GM21786 (cell line): ENCODE measurements around the gene CSTF3.
"Not testable (repeated sequence)": the region's sequence is repeated elsewhere in the genome, so short reads cannot be mapped to it uniquely, and the experiment has no call there.

Source experiments
- ATAC-seq: cut with Tn5 transposase; IDR thresholded peaks from one replicate; pipeline ENCODE4 v1.9.1; 2021; ENCODE audit not compliant: unreplicated experiment

Gene CSTF3

DNA sequence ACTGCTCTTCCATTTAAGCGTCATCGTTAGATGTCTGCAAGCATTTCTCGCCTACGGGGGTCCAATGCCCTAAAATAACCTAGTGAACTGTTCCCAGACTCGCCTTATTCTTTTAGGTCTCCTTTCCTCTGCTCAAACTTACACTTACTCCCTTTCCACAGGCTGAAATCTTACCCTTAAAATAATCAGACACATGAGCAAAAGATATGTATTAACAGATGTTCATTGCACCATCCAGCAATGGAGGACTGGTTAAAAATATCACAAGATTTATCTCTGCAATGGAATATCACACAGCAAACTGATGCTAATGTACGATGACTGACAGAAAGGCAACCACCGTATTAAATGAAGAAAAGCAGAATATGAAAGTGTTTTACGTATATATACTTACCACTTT, 1.6 kb upstream of the CSTF3 start:
- no peak for ATAC-seq

DNA sequence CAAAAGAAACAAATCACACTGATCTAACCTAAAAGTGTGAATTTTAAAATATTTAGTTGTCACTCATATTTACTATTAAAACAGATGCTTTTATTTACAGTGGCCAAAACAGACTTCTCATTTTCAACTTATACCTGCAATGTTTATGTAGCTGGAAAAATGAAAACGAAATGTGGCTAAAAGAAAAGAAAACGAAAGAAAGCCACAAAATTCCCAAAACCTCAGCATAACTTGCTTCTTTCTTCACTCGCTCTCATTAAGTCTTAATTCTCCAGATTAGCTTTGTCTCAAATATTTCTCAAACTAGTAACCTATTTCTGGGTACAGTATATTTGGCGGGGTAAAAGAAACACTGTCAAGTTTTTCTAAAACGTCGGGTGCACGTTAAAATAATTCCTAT, 693 bp downstream of the CSTF3 start:
- ATAC-seq = no peak

DNA sequence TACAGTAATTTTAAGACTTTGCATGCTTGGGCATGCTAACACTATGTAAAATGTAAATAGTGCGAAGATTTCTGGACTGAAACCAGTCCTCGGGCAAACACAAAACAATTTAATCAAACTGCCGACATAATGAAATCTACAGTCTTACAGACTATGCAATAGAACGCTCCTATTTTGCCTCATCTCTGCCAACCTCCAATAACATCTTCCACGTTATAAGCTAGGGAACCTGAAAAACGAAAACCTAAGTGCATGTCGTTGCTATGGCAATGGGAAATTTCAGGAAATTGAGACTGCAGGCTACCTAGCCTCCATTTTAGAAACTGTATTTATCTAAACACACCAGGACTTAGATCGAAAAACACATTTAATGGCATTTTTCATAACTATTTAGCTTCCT, 1.1 kb downstream of the CSTF3 start:
- ATAC-seq = no peak

DNA sequence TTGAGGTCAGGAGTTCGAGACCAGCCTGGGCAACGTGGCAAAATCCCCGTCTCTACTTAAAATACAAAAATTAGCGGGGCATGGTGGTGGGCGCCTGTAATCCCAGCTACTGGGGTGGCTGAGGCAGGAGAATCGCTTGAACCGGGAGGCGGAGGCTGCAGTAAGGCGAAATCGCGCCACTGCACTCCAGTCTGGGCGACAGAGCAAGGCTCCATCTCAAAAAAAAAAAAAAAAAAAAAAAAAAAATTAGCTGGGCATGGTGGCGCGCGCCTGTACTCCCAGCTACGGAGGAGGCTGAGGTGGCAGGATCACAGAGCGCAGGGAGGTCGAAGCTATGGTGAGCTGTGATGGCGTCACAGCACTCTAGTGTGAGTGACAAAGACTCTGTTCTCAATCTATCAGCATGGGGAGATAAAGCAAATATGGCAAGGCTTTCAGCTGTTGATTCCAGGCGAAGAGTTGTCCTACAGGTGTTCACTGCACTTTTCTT, 1.9 kb downstream of the CSTF3 start:
- not testable (repeated sequence) for ATAC-seq

DNA sequence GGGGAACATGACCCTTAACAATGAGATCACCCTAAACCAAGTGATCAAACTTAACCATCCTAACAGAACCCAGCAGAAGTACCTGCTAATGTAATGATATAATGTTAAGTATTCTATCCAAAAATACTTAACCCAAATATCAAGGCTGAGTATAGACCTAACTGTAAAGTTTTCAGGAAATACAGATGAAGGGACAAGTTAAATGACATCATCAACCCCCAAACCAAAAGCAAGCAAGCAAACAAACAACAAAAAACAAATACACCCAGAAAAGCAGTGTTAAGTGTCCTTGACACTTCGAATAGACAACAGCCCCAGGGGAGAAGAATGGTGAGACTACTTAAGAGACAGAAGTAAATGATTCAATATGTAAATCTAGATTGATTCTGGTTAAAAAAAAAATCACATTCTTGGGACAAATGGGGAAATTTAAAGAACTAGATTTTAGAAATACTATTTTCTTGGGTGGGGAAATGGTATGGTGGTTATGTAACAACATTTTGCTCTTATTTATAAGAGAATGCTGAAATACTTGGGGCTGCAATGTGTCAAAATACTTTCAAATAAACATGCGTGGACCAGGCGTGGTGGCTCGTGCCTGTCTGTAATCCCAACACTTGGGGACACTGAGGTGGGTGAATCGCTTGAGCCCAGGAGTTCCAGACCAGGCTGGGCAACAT, 2.5 kb downstream of the CSTF3 start:
- no peak for ATAC-seq

DNA sequence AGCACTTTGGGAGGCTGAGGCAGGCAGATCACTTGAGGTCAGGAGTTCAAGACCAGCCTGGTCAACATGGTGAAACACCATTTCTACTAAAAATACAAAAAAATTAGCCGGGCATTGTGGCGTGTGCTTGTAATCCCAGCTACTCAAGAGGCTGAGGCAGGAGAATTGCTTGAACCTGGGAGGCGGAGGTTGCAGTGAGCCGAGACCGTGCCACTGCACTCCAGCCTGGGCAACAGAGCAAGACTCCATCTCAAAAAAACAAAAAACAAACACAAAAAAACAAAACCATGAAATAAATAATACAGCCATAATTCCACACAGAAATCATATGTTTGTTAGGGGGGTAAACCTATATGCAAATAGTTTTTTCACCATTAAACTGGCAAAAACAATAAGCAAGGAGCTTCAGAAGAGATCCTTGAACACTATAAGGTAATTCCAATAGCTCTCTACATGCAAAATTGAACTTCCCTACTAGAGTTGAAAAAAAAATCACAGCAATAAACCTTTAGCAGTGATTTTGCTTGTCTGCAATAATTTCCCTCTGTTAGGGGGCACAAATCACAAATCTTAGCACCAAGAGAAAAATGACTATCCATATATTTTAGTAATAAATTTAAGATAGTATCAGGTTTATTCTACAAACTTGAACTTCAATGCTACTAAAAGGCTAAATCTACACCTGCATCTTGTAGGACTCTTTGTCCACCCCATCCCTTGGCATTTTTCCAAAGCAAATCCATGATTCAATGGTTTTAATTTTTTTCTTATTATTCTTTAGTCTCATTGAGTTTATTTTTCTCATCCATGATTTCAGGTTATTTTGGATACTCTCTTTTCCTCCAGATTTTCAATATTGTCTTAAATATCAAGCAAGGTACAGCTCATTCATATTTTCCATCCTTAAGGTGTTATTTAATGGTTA, 3.9 kb downstream of the CSTF3 start:
- ATAC-seq = no peak

DNA sequence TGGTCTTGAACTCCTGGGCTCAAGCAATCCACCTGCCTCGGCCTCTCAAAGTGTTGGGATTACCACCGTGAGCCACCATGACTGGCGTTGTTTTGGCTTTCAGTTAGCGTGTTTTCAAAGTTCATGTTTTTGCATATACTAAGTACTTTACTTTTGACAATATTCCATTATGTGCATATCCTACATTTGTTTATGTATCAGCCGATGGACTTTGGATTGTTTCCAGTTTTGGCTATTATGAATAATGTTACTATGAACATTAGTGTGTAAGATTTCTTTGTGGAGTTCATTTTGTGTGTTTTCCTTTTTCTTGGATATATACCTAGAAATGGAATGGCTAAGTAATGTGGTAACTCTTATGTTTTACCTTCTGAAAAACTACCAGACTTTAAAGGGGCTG, 9.9 kb downstream of the CSTF3 start:
- no peak for ATAC-seq

DNA sequence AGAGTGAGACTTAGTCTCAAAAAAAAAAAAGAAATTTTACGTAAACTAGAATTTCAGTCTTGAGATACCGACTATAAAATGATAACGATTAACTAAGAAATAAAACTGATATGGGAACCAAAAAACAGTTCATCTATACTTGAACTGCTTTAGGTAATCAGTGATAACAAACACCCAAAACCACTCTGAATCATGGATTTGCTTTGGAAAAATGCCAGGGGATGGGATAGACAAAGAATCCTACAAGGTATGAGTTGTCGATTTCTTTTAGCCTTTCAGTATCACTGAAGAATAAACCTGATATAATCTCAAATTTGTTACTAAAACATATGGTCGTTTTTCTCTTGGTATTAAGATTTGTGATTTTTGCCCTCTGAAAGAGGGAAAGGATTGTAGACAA, 13.7 kb downstream of the CSTF3 start:
- ATAC-seq = no peak

DNA sequence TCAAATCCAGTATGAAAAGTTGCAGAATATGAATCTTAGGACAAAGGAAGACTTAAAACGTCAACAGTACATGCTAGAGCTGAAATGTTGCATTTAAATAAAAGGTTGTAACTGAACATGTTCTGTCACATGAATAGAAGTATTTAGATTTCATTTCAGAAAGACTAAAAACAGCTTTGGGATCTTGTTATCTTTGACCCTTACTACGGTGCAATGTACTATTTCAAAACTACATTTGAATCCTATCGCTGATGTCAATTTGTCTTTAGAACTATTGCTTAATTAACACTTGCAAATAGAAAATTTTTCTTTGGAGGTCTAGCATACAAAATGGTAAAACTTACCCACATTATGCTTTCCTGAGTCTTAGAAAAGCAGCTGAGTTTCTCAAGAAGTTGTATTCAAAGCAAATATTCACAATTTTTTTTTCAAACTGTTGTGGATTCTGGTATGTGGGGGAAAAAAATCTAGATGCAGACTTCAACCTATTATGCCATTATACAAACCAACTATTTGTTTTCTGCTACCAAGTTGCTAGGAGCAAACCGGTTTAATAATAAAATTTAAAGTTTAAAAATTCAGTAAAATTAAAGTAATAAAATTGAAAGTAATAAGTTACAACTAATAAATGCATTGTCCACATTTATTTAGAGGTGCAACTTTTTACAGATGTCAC, 25.4 kb downstream of the CSTF3 start:
- ATAC-seq = no peak

DNA sequence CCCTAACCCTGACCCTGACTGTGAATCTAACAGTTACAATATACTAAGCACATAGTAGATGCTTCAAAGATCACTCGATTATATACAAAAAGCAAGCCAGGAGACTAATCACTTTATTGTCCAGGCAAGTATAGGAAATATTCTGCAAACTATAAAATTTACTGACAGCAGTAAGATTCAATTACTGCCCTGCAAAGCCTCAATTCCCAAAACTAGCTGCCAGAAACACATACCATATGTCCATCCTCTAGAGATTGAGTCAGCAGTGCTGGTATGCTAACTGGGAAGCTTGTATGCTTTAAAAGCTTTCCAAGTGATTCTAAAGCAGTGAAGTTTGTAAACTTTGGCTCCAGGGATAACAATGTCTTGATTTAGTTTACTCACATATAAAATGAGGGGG, 26.1 kb downstream of the CSTF3 start:
- ATAC-seq = no peak

DNA sequence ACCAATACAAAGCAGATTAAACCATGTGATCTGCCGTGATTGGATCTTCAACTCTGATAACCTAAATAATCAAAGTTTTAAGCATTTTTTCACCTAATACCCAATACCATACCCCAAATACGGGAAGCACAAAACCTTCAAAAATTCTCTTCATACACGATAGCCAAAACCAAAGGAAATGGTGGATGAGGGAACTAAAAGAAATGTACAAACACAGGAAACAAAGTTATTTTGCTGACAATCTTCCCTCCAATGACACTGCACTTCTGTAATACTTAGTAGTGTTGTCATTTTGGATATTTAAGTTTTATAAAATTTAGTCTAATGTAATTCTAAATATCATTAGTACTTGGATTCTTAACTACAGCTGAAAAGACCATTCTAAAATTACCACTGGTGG, 27.0 kb downstream of the CSTF3 start:
- no peak for ATAC-seq

DNA sequence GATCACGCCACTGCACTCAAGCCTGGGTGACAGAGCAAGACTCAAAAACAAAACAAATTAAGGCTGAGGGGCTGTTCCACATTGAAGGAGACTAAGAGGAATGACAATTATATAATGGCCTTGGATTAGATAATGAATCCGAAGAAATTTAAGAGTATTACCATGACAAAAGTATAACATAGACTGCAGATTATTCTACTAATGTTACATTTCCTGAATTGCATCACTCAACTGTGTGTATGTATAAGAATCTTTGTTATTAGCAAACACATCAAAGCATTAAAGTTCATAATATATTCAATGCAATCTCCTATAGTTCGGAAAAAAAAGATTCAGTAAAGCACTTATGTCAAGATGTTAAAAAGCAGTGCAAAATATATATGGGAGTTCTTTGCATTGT, 27.5 kb downstream of the CSTF3 start:
- no peak for ATAC-seq

DNA sequence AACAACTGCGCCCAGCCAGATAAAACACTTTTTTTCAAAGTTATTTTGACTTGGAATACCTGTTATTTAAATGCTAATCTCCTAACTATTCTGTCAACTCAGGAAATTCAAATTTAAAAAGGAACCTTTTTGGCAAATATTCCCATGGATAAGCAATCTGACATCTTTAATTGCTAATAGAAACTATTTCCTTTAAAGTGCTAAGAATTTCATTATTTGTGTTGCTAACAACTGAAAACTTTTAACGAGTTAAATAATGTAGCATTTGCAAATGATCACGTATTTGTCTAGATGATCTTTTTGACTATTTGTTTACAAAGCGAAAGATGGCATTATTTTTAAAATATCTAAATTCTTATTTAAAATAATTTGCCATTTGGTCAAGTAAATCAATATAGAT, 28.8 kb downstream of the CSTF3 start:
- ATAC-seq = no peak

DNA sequence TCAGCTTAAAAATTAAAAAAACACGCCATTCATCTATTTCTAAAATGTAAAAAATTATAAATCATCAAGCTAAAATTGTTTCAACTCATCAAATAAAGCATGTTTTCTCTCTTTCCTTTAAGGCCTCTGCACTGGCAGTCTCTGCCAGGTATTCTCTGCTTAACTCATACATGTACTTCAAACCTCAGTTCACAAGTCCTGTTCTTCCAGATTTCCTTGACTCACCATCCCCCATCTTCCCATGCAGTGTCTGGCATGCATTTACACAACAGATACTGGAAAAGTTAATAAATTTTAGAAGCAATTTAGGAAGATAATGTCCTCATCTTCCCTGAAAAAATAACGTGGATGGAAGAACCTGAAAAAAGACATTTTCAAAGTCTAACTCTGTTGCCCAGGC, 32.5 kb downstream of the CSTF3 start:
- no peak for ATAC-seq

DNA sequence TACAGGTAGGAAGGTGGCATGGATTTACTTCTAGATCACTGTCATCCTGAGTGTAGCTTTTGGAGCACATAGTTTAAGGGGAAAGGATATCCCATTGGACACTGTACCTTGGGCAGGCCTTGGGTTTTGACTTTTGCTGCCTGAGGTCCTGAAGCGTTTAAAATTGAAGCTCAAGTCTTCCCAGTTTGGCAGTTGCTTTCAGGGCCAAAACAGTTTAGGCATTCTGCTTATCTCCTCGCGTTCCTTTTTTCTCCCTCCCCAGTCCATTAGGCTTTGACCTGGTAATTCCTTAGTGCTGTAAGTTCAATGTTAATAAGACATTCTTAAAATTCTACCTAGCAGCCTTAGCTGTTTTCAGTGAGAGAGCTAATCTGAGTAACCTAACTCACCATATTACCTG, 35.7 kb downstream of the CSTF3 start:
- ATAC-seq = no peak

DNA sequence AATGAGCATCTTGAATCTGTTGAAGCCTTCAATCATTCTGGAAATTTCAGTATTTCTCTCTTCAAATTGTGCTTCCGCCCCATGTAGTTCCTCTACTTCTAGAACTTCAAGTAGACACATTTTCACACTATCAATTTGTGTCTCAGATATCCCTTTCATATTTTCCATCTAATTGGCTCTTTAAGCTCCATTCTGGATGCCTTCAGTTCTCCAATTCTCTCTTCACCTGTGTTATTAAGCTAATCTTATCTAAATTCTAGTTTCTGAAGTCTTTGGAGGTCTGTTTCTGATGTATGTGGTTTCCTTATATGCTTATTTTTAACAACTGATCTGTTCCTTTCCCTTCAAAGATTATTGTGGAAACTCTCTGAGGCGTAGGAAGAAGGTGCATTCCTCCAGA, 36.3 kb downstream of the CSTF3 start:
- ATAC-seq = no peak

DNA sequence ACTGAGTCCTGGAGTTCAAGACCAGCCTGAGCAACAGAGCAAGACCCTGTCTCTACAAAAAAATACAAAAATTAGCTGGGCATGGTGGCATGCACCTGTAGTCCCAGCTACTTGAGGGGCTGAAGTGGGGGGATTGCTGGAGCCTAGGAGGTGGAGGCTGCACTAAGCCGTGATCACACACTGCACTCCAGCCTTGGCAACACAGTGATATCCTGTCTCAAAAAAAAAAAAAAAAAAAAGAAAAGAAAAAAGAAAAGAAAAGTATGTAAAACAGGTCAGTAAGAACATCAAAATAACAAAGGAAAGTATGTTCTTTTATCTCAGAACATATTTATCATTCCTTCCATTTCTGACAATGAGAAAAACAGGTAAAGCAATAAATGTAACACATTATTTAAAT, 38.6 kb downstream of the CSTF3 start:
- not testable (repeated sequence) for ATAC-seq

DNA sequence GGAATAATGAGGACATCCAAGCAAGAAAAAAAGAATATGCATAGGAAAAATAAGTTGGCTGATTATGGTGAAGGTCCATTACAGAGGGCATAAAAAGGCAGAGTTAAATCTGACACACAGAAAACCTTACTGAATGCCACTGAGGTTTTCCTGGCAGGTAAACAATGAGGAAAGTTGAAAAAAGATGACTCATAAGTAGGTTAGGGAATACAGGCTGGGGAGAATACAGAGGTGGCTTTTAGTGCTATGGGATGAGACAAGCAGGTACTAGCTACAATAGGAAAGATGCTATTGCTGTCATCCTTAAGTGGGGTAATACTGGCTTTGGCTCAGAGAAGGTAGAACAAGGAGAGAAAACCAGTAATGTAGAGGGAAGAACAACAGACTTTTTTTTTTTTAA, 44.7 kb downstream of the CSTF3 start:
- ATAC-seq = no peak

DNA sequence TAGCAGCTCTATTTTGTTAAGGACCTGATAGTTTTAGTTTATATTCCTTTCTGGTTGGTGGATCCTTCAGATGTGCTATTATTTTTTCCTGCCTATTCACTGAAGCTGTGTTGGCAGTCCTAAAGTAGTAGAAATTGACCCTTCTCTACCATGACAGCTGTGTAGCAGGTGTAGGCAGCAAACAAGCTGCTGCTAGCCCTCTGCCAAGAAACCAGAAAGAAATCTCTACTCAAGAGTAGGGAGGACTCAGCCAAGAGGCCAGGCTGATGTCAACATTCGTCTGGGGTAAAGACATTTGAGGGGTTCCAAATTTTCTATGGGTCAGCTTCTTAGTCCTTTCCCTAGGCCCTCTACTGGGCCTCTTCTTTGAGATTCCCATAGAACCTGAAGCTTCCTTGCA, 51.2 kb downstream of the CSTF3 start:
- ATAC-seq = no peak

DNA sequence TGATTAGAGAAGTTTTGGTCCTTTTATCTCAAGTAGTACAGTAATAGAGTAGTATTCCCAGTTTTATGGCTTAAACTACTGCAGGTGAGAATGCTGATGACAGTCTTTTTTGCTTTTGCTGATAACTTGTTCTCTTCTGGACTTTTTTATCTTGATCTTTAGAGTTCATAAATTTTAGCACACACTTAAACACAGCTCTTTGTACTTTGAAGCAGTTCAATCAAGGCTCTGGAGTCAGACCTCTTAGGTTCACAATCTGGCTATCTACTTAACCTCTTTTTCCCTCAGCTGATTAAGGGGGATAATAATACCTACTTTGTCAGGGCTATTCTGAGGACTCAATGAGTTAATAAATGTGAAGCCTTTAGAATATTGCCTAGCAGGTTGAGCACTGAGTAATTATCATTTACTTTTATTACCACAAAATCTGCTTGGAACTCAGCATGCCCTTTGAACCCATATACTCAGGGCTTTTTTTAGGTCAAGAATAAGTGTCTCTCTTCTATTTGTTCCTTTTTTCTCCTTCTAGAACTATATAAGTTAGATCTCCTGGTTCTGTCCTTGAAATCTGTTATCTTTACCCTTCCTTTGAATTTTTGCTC, 51.9 kb downstream of the CSTF3 start:
- ATAC-seq = no peak

DNA sequence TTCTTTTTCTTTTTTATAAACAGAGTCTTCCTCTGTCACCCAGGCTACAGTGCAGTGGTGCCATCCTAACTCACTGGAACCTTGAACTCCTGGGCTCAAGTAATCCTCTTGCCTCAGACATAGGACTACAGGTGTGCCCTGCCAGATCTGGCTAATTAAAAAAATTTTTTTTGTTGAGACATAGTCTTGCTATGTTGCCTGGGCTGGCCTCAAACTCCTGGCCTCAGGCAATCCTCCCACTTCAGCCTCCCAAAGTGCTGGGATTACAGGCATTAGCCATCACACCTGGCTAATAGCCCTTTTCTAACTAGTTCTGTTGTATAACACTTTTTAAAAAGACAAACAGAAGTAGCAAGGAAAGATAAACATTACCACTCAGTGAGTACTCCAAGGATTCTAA, 57.4 kb downstream of the CSTF3 start:
- ATAC-seq = no peak
